Lower leg skin (tissue), 3 donors: ENCODE measurements around the gene ACOX3.

Source experiments
- POLR2A ChIP-seq, 2 donors: fragments of 450-650 bp; IDR thresholded peaks; one replicate each; pipeline ENCODE4 v1.6.1; 2016 to 2017; ENCODE audit warnings: antibody characterized with exemption in 2 of 2, mild to moderate bottlenecking in 1 of 2, moderate library complexity in 1 of 2
- TF ChIP-seq, protein P1 (sequence below), 3 donors: fragments of 450-650 bp; IDR thresholded peaks; one replicate each; pipeline ENCODE4 v1.5.1; 2016; ENCODE audit warnings: antibody characterized with exemption in 3 of 3, mild to moderate bottlenecking in 3 of 3, moderate library complexity in 2 of 3

DNA sequence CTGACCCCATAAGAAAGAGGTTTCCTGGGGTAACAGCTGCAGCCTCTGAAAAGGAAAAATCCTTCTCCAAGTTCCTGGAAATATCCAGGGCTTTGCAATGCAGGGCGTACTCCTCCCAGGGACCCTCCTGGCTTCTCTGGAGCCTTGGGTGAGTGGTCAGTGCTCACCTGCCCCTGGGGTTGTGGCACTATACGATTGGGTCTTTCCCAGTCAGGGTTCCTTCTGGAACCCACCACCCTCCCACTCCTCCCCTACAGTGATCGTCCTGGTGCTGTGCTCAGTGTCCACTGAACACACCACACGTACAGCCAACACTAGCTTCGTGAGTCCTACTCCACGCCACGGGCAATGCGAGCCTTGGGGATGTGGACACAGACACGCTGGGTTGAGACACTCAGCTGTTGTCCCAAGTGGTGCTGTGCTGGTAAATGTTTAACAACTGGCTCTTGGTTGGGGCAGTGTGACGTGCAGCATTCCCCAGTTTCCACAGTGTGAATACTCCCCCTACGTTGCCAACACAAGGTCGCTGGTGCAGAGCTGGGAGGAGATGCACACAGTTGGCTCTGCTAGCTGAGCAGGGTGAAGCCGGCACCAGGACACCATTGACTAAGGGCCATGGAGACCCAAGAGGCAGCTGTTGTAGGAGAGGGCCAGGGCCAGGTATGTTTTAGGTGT lies 105.6 kb downstream of the ACOX3 start:
- TF ChIP-seq, protein P1, sequence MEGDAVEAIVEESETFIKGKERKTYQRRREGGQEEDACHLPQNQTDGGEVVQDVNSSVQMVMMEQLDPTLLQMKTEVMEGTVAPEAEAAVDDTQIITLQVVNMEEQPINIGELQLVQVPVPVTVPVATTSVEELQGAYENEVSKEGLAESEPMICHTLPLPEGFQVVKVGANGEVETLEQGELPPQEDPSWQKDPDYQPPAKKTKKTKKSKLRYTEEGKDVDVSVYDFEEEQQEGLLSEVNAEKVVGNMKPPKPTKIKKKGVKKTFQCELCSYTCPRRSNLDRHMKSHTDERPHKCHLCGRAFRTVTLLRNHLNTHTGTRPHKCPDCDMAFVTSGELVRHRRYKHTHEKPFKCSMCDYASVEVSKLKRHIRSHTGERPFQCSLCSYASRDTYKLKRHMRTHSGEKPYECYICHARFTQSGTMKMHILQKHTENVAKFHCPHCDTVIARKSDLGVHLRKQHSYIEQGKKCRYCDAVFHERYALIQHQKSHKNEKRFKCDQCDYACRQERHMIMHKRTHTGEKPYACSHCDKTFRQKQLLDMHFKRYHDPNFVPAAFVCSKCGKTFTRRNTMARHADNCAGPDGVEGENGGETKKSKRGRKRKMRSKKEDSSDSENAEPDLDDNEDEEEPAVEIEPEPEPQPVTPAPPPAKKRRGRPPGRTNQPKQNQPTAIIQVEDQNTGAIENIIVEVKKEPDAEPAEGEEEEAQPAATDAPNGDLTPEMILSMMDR (IDR thresholded peaks at IDR 0.05) = no peak
- no peak for TF ChIP-seq POLR2A (IDR thresholded peaks at IDR 0.05)
